ENCODE measurements around the gene SMPD4. TPM values are rescaled to one million over a fixed set of nuclear protein-coding genes. Genes with fewer than 3 reads are reported as not detected.
"Not testable (repeated sequence)": the region's sequence is repeated elsewhere in the genome, so short reads cannot be mapped to it uniquely, and the experiment has no call there.

Gene SMPD4
- total and polyA plus RNA-seq, 2 donors, result 15.6 to 40.8 TPM

DNA sequence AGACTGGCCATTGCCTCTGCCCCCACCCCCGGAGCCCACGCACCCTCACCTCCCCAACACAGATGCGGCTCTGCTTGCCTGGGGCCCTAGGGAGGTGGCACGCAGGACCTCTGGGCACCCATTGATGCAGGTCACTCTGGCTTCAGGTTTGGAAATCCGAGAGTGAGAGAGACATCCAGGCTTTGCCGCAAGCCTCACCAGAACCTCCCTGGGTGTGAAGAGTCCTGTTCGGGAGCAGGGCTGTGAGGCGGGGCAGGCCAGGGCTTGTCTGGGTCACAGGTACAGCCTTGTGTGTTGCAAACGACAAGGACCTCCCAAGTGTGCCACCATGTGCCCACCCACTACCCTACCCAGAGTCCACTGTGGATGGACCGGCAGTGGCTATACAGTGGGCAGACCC is 44.9 kb downstream of the SMPD4 start:
- not testable (repeated sequence) for H3K4me1 ChIP-seq (ENCODE audit: insufficient read depth); H3K36me3 ChIP-seq (ENCODE audit: insufficient read depth); H3K4me3 ChIP-seq (ENCODE audit: low read depth, low read length); DNase-seq (ENCODE audit: extremely low spot score); H3K27ac ChIP-seq (ENCODE audit: low read depth)
- 80% methylated on average over 9 of the region's 10 CpGs for whole genome bisulfite sequencing

DNA sequence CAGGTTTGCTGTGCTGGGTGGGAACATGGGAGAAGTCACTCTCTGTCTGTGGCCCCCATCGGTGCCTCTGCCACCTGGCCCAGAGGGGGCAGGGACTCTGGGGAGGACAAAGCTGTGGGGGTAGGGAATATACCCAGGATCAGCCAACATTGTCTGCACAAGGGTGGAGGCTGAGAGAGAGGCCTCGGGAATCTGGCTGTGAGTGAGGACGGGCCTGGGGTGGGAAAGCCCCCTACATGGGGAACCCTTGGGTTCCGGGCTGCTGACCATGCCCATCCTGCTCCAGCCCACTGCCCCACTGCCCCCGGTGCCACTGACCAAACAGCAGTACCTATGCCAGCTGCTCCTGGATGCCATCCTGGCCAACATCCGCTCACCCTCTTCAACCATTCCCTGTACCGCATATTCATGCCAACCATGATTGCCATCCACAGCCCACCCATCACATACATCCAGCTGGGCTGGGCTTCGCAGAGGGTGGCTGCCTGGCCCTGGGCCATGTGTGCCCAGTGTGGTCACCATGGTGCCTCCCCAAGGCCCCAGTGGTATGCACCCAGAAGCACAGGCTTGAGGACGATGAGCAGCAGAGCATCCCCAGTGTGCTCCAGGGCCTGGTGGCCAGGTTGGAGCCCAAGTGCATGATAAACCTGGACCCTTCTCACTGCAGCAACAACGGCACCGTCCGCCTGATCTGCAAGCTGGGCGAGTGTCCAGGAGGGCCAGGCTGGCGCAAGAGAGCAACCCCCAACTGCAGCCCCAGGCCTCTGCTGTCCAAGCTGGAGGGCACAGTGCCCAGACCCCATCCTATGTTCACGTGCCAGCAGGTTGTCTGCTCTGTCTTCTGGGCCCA is 45.5 kb downstream of the SMPD4 start:
- H3K4me1 ChIP-seq (ENCODE audit: insufficient read depth), result no peaks in the 10 kb centered on the region
- DNase-seq (ENCODE audit: extremely low spot score), result no peak
- H3K4me3 ChIP-seq (ENCODE audit: low read depth, low read length), result no peak overlapping the region
- H3K27ac ChIP-seq (ENCODE audit: low read depth), result no peak overlapping the region
- H3K36me3 ChIP-seq (ENCODE audit: insufficient read depth), result no peaks in the 10 kb centered on the region
- 87% methylated on average over 15 of the region's 15 CpGs for WGBS

DNA sequence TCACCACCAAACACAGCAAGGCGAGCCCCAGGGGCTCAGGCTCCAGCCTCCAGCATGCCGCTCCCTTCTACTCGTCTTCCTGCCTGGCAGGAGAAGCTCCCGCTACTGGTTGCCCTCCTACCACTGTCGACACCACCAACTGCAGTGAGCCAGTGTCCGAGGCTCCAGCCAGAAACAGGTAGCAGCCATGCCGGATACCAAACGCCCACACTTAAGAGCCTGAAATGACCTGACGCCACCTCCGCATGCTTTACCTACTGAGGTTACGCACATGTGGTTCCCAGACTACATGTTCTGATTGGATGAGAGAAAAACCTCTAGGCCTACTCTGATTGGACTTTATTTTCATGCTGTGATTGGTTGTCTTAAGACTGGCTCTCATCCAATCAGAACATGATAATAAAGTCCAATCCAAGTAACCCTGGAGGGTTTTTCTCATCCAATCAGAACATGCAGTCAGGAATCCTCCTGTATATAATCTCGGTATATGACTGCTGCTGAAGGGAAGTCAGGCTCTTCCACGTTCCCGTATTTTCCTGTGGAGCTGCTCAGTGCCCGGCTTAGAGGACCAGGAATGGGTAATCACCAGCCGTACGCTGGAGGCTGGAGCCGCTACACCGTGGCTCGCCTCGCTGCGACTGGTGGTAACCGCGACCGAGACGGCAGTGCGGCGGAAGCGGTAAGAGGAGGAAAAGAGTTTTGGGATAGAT is 52.1 kb downstream of the SMPD4 start, which contains the start of gene POTEF:
Gene POTEF, minus strand, starts transcription at position 103 of the 710 bp plus-strand sequence. CDS start 8,707 bp downstream, outside the sequence.
- 90% methylated on average over 18 of the region's 29 CpGs for WGBS
- DNase-seq (ENCODE audit: extremely low spot score); H3K27ac ChIP-seq (ENCODE audit: low read depth); H3K4me3 ChIP-seq (ENCODE audit: low read depth, low read length); H3K4me1 ChIP-seq (ENCODE audit: insufficient read depth); H3K36me3 ChIP-seq (ENCODE audit: insufficient read depth): not testable (repeated sequence)

DNA sequence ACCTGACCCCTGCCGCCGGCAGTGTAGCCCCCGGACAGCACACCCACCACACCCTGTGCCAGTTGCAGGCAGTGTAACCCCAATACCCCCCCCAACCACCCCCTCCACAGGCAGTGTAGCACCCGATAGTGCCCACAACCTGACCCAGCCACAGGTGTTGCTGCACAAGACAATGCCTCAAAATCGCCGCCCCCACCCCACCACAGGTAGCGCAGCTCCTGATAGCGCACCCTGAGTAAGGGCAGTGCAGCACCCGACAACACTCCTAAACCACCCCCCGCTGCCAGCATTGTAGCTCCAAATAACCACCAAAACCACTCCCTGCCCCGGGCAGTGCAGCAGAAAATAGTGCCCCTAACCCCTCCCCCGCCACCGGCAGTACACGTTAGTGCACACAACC is 52.9 kb downstream of the SMPD4 start:
- not testable (repeated sequence) for DNase-seq (ENCODE audit: extremely low spot score); H3K4me1 ChIP-seq (ENCODE audit: insufficient read depth); H3K4me3 ChIP-seq (ENCODE audit: low read depth, low read length); H3K36me3 ChIP-seq (ENCODE audit: insufficient read depth); H3K27ac ChIP-seq (ENCODE audit: low read depth)
- WGBS, result 89% methylated on average over 14 of the region's 14 CpGs

DNA sequence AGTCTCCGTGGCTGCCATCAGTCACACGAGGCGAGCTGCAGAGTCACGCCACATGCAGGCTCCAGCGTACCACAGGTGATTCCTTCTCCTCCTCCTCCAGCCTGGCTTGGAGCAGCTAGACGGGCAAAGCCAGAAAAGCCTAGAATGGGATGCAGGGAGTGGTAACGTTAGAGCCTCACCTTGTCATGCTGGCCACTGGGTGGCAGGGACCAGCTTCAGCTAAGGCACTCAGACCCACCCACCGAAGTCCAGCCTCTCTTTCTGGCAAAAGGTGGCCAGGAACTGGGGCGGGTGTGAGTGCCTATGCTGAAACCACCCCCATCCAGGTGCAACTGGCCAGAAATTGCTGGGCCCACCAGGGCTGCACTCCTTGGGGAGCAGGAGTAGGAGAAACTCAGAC is 53.7 kb downstream of the SMPD4 start:
- not testable (repeated sequence) for H3K4me3 ChIP-seq (ENCODE audit: low read depth, low read length); DNase-seq (ENCODE audit: extremely low spot score); H3K27ac ChIP-seq (ENCODE audit: low read depth); H3K4me1 ChIP-seq (ENCODE audit: insufficient read depth); H3K36me3 ChIP-seq (ENCODE audit: insufficient read depth)
- 59% methylated on average over 3 of the region's 9 CpGs for WGBS

DNA sequence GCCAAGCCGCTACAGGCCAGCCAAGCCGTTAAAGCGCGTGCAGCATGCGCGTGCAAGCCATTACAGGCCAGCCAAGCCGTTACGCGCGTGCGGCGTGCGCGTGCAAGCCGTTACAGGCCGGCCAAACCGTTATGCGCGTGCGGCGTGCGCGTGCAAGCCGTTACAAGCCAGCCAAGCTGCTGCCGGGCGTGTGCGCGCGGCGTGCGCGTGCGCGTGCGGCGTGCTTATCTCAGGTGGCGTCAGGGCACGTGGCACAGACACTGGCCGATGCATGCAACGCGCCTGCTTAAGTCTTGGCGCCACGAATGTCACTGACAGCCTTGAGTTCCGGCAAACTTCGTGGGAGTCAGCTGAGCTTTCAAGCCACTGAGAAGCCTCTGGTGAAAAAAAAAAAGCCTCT is 60.5 kb downstream of the SMPD4 start:
- 93% methylated on average over 35 of the region's 45 CpGs for WGBS
- not testable (repeated sequence) for DNase-seq (ENCODE audit: extremely low spot score); H3K4me1 ChIP-seq (ENCODE audit: insufficient read depth); H3K36me3 ChIP-seq (ENCODE audit: insufficient read depth); H3K27ac ChIP-seq (ENCODE audit: low read depth); H3K4me3 ChIP-seq (ENCODE audit: low read depth, low read length)

DNA sequence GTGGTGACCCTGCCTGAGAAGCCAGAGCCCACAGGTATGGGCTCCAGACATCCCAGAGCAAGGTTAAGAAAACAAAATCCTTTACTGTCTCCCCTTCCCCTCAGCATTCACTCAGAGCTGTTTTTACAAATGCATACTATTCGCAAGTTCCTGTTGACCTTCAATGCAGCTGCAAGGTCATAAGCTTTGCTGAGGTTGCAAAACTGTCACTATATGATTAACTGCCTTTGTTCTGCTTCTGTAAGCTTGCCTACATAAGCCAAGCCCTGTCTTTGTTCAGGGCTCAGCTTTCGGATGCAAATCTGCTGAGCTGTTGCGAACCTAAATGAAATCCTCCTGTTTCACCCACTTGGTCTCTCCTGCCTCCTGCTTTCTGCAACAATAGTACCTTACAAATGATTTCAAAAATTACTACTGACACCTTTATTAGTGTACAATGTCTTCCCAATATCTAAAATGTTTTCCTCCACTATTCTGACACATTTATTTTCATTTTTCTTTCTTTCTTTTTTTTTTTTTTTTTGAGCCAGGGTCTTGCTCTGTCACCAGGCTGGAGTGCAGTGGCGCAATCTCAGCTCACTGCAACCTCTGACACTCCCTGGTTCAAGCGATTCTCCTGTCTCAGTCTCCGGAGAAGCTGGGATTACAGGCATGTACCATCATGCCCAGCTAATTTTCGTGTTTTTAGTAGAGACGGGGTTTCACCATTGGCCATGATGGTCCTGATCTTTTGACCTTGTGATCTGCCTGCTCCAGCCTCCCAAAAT is 78.6 kb downstream of the SMPD4 start:
- not testable (repeated sequence) for H3K4me1 ChIP-seq (ENCODE audit: insufficient read depth); H3K27ac ChIP-seq (ENCODE audit: low read depth); H3K4me3 ChIP-seq (ENCODE audit: low read depth, low read length); DNase-seq (ENCODE audit: extremely low spot score); H3K36me3 ChIP-seq (ENCODE audit: insufficient read depth)
- 72% methylated on average over 8 of the region's 8 CpGs for WGBS

Small RNAs within 50 kb of the gene (small RNA-seq; reads per million reads assigned to genes)
- gene RNU6-1049P, result not detected

Other genes with a start within 250 kb of the SMPD4 start
- gene RAB6C, start 201.9 kb downstream of the SMPD4 start, total RNA-seq, result 0.11 TPM
- 0.08 TPM for gene RAB6C, start 201.9 kb downstream of the SMPD4 start, polyA plus RNA-seq
- not detected for gene POTEF, start 52.4 kb downstream of the SMPD4 start, total RNA-seq
- not detected for gene POTEF, start 52.4 kb downstream of the SMPD4 start, polyA plus RNA-seq
- gene CCDC74B, start 36.5 kb downstream of the SMPD4 start, total RNA-seq, result 5.2 TPM
- 8.1 TPM for gene CCDC74B, start 36.5 kb downstream of the SMPD4 start, polyA plus RNA-seq
- gene MZT2B, start 660 bp upstream of the SMPD4 start, total RNA-seq, result 50.4 TPM
- gene MZT2B, start 660 bp upstream of the SMPD4 start, polyA plus RNA-seq, result 251 TPM
- gene TUBA3E, start 16.8 kb upstream of the SMPD4 start, total RNA-seq, result not detected
- not detected for gene TUBA3E, start 16.8 kb upstream of the SMPD4 start, polyA plus RNA-seq
- gene IMP4, start 161.3 kb upstream of the SMPD4 start, total RNA-seq, result 22.3 TPM
- gene IMP4, start 161.3 kb upstream of the SMPD4 start, polyA plus RNA-seq, result 102 TPM
- gene PTPN18, start 174.5 kb upstream of the SMPD4 start, total RNA-seq, result 28.6 TPM
- gene PTPN18, start 174.5 kb upstream of the SMPD4 start, polyA plus RNA-seq, result 42.4 TPM